A172 (cell line): ENCODE data around the gene LCE3D. TPM values are rescaled to one million over a fixed set of nuclear protein-coding genes. Genes with fewer than 3 reads are reported as not detected.
A peak's percentile ranks its signal among the peaks of the same experiment; 100 is the strongest.
"Not testable (repeated sequence)": the region's sequence is repeated elsewhere in the genome, so short reads cannot be mapped to it uniquely, and the experiment has no call there.

ENCODE experiments used
- DNase-seq: peaks from one replicate; pipeline ENCODE4 v3.0.0-alpha.2; 2015; ENCODE audit warnings: low spot score
- total RNA-seq: library from RNA; depleted of rRNA; stranded (reverse); fragments of >200 nt; shearing (Covaris generic); gene quantifications from 2 replicates; pipeline ENCODE4 v1.2.3, GENCODE V29; 2014; rRNA removed

LCE3D gene, protein sequence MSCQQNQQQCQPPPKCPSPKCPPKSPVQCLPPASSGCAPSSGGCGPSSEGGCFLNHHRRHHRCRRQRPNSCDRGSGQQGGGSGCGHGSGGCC
- total RNA-seq, result not detected in 2 replicates

DNA sequence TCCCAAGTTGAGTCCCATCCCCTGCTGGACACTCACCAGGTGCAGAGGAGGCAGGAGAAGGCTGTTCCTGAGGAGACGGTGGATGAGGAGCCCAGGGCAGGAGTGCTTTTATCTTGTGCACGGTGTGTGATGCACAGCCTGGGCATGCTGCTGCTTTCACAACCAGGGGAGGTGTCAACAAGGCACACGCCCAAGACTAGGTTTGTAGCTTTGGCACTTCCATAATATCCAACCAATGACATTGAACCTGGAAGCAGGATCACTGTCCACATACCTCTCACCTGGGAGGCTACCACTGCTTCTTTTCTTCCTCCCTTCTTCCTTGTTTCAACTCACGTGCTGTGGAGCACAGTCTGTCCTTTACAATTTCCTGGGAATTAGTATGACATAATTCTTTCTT, at the start of gene LCE3D:
Gene LCE3D (minus strand): TSS at position 84 of the 400 bp plus-strand sequence. CDS start 580 bp downstream, outside the sequence.
- DNase-seq, result no peak

DNA sequence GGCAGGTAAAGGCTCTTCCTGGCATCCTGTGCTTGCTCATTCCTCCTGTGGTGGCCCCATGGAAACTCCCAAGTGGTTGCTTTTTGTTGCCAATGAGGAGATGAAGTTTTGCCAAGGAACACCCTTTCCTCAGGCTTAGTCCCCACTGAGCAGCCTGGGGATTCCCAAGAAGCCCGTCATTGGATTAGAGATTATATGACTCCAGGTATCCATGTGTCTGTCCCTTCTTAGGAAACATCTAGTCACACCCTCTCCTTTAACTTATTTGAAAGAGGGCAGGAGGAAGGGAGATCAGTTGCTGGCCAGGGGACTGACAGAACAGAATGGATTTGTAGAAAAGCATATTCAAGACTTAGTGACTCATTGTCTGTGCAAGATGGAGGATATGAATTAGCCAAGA, 46.4 kb upstream of the LCE3D start:
- no peak for DNase-seq

DNA sequence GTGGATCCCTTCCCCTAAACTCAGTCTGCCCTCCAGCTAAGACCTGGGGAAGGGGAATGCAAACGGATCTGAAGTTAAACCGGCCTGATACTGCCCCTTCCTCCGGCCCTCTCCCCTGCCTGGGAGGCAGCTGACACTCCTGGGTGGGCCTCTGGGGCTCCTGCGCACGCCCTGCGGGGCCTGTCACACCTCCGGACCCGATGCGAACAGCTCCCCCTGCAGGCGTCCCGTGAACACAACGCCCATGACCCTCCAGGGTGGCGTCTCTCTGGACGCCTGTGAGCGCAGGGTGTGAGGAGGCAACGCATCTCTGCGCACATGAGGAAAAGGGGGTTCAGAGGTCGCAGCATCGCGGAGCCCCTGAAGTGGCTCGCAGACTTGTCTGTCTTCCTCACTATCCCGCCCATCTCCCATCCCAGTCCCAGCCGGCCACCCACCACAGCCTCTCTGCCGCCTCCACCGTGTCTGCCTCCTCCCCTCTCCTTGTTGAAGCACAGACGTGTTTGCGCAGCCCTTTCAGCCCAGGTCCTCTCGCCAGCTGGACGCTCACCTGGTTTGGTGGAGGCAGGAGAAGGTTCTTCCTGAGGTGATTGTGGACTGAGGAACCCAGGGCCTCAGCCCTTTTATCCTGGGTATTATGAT, 43.0 kb upstream of the LCE3D start:
- DNase-seq, result no peak

DNA sequence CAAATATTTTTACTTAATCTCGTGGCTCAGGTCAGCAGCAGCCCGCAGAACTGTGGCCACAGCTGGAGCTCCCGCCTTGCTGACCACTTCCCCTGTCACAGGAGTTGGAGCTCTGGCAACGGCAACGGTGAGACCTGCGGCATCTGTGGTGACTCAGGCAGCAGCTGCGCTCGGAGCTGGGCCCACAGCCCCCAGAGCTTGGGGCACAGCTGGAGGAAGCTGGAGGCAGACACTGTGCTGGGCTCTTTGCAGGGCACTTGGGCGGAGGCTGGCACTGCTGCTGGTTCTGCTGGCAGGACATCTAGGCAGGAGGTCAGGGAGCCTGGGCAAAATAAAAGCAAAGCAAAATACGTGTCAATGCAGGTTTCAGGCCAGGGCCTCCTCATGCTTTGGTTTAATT, 42.5 kb upstream of the LCE3D start, which contains the start of gene LCE3A:
Gene LCE3A (minus strand): TSS at position 301 of the 400 bp plus-strand sequence. CDS start 0 bp downstream, at position 301.
- peak; percentile 36 for DNase-seq

DNA sequence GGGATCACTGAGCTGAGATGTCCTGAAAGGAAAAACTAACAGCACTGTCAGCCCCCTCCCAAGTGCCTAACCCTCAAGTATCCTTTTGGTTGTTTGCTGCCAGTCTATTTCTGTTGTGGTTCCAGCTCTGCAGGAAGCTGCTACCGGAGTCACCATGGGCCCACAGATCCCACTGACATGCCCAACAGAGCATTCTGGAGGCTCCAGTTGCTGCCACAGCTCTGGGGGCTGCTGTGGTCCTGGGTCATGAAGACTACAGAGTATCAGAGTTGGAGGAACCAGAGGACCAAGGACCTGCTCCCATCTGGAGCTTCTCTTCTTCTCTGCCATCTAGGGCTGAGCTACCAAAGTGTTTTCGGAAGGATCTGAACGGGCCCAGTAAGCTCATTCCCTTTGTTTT, 41.7 kb upstream of the LCE3D start:
- DNase-seq, result no peak

DNA sequence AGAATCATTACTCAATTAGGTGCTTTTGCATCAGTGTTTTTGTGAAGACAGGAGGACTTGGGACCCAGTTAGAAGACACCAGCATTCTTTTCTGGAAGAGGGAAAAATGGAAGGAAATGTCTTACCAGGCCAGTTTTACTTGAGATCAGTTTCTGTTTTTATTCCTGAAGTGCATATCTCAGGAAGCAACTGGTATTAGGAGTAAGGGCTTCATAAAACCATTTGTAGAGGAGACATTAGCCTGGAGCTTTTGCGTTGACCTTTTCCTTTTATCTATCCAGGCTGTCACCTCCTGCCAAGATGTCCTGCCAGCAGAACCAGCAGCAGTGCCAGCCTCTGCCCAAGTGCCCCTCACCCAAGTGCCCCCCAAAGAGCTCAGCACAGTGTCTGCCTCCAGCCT, 33.2 kb upstream of the LCE3D start, which contains the start of gene LCE3B:
Gene LCE3B (plus strand): TSS at position 301 of the 400 bp plus-strand sequence. CDS start 0 bp downstream, at position 301.
- no peak for DNase-seq

DNA sequence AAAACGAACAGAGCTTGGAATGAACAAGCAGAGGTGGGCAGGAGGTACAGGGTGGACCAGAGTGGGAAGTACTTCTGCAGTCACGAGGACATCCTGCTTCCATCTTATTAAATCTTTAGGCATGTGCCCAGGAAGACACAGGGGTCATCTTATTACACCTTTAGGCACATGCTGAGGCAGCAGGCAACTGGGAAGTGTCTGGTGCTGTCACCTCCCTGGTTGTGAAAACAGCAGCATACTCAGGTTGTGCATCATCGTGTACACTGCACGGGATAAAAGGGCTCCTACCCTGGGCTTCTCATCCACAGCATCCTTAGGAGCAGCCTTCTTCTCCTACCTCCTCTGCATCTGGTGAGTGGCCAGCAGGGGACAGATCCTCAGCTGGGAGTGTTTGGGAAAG, 19.6 kb upstream of the LCE3D start, which contains the start of gene LCE3C:
Gene LCE3C (plus strand): TSS at position 301 of the 400 bp plus-strand sequence. CDS start 498 bp downstream, outside the sequence.
- no peak for DNase-seq

DNA sequence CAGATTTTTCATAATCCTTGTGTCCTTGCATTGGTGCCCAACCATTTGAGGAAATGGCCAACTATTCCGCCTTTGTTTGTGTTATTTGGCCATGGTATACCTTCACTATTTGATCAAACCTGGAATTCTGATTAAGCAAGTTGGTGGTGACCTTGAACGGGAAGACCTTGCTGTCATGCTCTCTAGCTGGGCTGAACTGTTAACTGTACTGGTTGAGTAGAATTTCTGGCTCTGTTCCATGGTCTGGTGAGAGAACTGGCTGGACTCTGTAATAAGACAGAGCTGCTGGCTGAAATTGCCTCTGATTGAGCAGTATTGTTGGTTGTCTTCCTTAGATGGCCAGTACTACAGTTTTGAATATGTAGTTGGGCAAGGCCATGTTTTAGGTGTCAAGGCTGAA, 16.7 kb upstream of the LCE3D start:
- DNase-seq, result no peak

DNA sequence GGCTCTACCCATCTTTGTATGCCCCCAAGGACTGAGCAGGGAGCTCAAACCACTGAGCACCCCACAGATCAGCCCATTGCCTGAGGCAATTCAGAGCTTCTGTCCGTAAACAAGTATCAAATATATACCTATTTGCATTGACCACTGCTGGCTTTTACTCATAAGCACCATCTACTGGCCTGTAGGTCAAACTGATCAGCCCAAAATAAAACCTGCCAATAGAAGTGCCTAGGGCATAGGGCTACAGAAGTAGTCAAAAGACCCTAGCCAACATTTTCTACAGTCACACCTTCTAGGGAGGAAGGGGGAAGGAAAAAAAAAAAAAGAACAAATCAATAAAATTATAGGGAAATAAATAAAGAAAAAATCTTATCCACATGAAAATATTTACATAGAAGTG, 5.3 kb upstream of the LCE3D start:
- no peak for DNase-seq

DNA sequence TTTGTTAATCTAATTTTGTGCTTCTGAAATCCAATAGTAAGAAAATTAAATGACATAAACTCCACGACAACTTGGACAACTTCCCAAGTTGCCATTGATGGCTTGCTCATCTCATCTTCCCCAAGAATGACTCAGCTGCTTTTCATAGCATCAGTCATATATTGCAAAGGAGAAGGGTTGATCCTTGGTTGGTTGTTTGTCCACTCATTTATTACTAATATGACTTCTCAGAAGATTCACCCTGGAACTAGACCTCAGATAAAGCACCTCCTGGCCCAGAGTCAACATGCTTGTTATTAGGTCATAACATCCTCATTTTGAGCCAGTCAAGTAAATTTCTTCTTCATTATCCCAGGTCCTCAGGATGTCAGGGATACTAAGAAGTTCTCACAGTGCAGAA, 2.3 kb upstream of the LCE3D start:
- DNase-seq, result no peak

DNA sequence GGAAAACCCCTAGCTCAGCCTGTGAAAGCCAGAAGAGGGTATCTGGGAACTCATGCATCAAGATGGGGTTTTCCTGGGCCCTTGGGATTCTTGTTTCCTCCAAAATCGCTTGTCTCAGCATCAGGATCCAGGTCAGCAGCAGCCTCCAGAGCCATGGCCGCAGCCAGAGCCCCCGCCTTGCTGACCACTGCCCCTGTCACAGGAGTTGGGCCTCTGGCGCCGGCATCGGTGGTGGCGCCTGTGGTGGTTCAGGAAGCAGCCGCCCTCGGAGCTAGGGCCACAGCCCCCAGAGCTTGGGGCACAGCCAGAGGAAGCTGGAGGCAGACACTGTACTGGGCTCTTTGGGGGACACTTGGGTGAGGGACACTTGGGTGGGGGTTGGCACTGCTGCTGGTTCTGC, 790 bp downstream of the LCE3D start:
- DNase-seq, result not testable (repeated sequence)

DNA sequence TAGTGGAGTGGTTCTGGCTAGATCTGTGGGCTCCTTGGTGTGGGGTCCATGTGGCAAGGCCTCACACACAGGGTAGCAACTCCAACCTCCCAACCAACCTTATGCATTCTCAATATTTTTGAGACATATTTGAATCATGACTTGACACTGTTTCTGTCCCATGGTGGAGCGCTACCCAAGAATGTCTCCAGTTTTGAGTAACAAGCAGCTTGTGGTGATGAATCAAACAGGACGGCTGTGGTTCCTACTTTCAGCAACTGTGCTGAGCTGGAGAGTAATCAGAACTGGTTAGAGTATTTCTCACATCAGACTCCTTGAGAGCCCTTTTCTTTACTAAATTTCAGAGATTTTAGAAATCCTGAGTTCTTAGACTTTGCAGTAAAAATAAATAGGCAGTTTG, 3.1 kb downstream of the LCE3D start:
- no peak for DNase-seq

DNA sequence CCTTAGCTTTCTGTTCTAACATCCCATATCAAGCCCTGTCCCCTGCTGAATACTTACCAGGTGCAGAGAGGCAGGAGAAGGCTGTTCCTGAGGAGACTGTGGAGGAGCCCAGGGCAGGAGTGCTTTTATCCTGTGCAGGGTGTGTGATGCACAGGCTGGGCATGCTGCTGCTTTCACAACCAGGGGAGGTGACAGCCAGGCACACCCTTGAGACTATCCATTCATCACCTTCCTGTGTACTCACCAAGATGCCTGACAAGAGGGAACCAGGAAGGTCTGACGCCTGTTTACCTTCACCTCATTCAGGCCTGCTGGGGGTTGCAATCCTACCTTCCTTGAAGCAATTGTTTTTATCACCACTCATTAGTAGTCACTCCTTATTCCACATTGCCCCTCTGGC, 13.6 kb downstream of the LCE3D start, which contains the start of gene LCE3E:
Gene LCE3E (minus strand): TSS at position 100 of the 400 bp plus-strand sequence. CDS start 572 bp downstream, outside the sequence.
- DNase-seq, result no peak

DNA sequence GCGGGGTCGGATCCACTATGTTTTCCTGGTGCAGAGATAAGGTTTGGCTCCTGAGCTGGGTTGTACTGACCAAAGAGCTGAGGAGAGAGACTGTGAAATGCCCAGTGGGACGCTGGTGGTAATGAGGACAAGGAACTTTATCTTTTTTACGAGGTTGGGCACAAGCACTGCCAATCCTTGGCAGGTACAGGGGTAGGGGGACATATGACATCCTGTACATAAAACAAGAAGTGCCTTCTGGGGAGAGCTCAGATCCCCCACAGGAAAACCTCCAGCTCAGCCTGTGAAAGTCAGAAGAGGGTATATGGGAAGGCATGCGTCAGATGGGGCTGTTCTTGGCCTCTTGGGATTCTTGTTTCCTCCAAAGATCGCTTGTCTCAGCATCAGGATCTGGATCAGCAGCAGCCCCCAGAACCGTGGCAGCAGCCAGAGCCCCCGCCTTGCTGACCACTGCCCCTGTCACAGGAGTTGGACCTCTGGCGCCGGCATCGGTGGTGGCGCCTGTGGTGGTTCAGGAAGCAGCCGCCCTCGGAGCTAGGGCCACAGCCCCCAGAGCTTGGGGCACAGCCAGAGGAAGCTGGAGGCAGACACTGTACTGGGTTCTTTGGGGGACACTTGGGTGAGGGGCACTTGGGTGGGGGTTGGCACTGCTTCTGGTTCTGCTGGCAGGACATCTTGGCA, 14.6 kb downstream of the LCE3D start:
- no peak for DNase-seq

DNA sequence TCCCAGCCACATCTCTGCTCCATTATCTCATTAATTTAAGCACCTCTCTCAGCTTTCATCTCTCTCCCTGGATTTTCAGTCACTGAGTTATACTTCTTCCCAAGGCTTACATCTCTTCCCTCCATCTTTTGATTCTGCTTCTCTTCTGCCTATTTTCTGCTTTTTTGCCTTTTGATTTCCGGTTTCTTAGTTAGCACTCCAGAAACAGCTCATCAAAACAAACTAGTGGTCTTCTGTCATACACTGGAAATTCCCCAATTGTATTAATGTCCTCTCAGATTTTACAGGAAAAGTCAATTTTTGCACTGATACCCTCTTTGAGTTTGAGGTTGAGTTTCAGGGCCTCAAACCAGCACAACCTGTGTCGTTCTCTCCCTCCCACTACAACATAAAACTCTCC, 15.2 kb downstream of the LCE3D start:
- DNase-seq, result no peak

DNA sequence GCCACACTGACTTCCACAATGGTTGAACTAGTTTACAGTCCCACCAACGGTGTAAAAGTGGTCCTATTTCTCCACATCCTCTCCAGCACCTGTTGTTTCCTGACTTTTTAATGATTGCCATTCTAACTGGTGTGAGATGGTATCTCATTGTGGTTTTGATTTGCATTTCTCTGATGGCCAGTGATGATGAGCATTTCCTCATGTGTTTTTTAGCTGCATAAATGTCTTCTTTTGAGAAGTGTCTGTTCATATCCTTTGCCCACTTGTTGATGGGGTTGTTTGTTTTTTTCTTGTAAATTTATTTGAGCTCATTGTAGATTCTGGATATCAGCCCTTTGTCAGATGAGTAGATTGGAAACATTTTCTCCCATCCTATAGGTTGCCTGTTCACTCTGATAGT, 32.0 kb downstream of the LCE3D start:
- DNase-seq, result not testable (repeated sequence)

DNA sequence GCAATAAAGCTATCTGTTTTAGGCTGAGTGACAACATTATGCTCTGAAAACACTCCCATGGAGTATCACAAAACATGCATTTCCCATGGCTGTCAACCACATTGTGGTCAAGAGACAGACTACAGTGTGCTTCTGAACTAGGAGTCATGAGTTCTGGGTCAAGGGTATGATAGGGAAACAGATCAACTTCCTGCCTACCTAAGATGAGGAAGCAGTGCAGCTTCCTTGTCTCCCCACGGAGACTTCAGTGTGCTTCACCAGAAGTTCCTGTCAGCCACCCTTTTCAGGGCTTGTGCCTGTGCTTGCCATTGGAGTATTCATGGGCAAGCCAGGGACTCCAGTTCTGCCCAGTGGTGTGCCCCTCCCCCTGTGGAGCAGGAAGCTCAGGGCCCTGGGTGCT, 33.6 kb downstream of the LCE3D start:
- DNase-seq, result no peak

DNA sequence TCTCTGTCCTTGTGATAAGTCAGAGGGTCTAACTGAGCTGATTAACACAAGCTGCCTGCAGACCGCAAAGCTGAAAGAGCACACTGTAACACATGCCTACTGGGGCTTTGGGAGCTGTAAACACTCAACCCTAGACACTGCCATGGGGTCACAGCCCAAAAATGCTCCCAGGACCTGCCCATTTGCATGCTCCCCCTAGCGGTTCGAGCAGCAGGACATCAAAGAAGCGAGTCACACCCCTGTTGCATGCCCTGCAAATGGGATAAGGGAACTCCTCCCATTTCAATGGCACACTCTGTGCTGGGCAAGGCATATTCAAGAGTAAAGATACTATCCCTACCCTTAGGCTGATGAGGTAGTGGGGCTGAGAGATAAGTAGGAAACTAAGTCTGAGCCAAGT, 36.5 kb downstream of the LCE3D start:
- DNase-seq, result no peak

DNA sequence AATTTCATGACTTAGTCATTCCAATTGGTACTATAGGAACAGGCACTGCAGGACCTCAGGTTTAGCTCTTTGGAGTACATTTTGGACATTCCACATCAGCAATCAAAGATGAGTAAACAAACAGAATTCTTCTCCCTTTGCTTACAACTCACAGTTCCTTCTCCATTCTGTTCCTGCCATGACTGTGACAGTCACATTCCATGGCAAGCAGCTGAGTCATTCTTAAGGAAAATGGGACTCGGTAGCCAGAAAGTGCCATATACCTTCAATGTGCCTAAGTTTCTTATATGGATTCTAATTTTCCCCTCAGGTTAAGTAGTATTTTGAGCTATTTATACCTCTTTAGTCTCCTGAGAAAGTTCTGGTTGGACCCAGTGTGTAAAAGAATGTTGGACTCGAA, 40.4 kb downstream of the LCE3D start:
- no peak for DNase-seq

DNA sequence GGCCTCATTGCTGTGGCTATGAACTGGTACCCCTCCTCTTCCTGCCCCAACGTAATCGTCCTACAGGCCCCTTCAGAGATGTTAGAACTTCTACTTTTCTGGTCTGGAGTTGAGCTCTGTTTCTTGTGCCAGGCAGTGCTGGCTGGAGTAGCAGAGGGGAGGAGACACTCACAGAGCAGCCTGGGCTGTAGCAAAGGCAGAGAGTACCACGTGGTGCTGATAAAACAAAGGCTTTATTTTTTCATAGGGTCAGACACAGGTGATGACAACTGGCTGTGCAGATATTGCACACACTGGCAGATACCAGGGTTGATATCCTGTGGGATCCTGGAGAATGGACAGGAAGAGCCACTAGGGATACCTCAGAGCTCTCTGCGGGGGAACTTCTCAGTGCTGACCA, 42.8 kb downstream of the LCE3D start:
- no peak for DNase-seq

DNA sequence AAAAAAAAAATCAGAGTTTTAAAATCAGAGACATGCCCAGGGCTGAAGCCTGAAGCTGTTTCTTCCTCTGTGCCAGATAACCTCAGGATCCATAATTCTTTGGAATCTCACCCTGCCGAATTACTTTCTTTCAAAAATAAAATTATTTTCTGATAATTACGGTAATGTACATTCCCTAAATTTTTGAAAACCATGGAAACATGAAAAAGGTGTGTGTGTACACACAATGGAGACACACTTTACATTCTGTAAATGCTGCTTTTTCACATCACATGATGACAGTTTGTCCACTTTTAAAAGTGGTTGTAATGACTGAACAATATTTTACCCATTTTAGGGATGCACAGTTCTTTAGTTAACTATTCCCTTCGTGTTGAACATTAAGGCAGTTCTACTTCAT, 44.5 kb downstream of the LCE3D start:
- DNase-seq, result no peak

DNA sequence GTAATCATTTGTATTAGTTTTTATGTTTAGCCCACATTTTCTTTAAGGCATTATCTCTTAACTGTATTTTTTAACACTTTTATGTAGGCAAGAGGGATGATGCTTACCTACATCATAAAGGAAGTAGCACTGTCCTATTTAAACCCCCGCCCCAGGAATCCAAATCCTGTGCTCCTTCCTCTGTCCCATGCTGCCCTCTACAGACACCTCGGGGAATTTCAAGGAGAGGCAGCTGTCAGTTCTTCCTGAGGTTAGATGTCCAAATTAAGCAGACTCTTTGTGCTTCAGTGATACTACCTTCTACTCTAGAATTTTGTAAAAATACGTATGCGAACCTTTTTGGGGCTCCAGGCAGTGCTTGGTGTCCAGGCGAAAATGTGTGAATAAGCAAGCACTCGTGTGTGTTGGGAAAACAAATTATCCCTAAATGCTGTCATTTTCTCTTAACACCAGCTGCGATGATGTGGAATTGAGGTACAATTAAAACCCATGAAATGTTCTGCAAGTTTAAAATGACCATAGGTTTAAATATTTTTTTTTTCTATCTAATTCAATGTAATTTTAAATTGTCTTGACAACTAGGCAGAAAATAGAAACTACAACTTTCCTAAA, 46.9 kb downstream of the LCE3D start:
- peak; percentile 78 for DNase-seq
